ENCODE measurements around the gene DNAH10.

GRCh38 chr12:123859035-123859434, 96.9 kb downstream of the DNAH10 start:
- no peak for TF ChIP-seq CTCF (conservative IDR thresholded peaks at IDR 0.05; ENCODE audit: low read length)
- no peak for TF ChIP-seq EZH2phosphoT487 (IDR thresholded peaks at IDR 0.05; ENCODE audit: borderline replicate concordance)

Data from Loucy (cell line).